Mesothelial cell of epicardium (in vitro differentiated cells): Measurements from ENCODE around the gene GAS2L1. TPM values are rescaled to one million over a fixed set of nuclear protein-coding genes. Genes with fewer than 3 reads are reported as not detected.

Source experiments
- DNase-seq, 2 experiments: peaks; one replicate each; pipeline ENCODE4 v3.0.0; 2021; ENCODE audit warnings: low spot score in 2 of 2; ENCODE audit not compliant: unreplicated experiment in 2 of 2
- H3K27ac Mint-ChIP-seq: 2 replicates; pipeline ENCODE4 v1.8.0; 2021; ENCODE audit warnings: mixed read lengths
- H3K27me3 Mint-ChIP-seq: 2 replicates; pipeline ENCODE4 v1.8.0; 2021; ENCODE audit warnings: low read depth, mixed read lengths
- H3K36me3 Mint-ChIP-seq: 2 replicates; pipeline ENCODE4 v1.8.0; 2021; ENCODE audit warnings: mixed read lengths
- H3K4me1 Mint-ChIP-seq: 2 replicates; pipeline ENCODE4 v1.8.0; 2021; ENCODE audit warnings: mixed read lengths
- H3K4me3 Mint-ChIP-seq: 2 replicates; pipeline ENCODE4 v1.8.0; 2021; ENCODE audit warnings: mild to moderate bottlenecking, moderate library complexity, mixed read lengths
- H3K9me3 Mint-ChIP-seq: 2 replicates; pipeline ENCODE4 v1.8.0; 2021; ENCODE audit warnings: mixed read lengths
- total RNA-seq: library from RNA; stranded (reverse); gene quantifications from 3 replicates; pipeline ENCODE4 v1.2.1, GENCODE V29; 2021
- TF ChIP-seq, protein P1 (sequence below): fragments of 200-600 bp; sonication (generic); IDR thresholded peaks from one replicate; pipeline ENCODE4 v1.5.0; 2021; ENCODE audit warnings: antibody characterized with exemption; ENCODE audit not compliant: unreplicated experiment

Gene GAS2L1
- total RNA-seq, 1 donor from 2014 or later, result 13.4 TPM

DNA sequence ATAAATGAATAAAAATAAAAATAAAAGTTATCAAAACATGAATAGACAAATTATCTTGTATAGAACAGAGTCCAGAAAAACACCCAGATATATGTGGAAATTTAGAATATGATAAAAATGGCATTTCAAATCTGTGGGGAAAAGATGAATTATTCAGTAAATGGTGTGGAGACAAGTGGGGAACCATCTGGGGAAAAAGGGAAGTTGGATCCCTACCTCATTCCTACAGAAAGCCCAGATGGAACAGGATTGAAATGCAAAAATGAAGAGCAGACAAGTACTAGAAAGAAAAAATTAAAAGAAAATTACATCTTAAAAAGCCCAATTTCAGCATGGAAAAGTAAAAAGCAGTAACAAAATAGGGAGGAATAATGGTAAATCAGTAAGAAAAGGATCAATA, 17.2 kb downstream of the GAS2L1 start:
- no peaks in the 10 kb centered on the region for H3K4me1 Mint-ChIP-seq
- H3K4me3 Mint-ChIP-seq, result no peak overlapping the region
- no peak for DNase-seq
- H3K9me3 Mint-ChIP-seq, result no peaks in the 10 kb centered on the region
- H3K27ac Mint-ChIP-seq, result no peak overlapping the region
- TF ChIP-seq, protein P1, sequence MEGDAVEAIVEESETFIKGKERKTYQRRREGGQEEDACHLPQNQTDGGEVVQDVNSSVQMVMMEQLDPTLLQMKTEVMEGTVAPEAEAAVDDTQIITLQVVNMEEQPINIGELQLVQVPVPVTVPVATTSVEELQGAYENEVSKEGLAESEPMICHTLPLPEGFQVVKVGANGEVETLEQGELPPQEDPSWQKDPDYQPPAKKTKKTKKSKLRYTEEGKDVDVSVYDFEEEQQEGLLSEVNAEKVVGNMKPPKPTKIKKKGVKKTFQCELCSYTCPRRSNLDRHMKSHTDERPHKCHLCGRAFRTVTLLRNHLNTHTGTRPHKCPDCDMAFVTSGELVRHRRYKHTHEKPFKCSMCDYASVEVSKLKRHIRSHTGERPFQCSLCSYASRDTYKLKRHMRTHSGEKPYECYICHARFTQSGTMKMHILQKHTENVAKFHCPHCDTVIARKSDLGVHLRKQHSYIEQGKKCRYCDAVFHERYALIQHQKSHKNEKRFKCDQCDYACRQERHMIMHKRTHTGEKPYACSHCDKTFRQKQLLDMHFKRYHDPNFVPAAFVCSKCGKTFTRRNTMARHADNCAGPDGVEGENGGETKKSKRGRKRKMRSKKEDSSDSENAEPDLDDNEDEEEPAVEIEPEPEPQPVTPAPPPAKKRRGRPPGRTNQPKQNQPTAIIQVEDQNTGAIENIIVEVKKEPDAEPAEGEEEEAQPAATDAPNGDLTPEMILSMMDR, result no peak
- peaks cover 3% of the 10 kb centered on the region for H3K36me3 Mint-ChIP-seq
- no peaks in the 10 kb centered on the region for H3K27me3 Mint-ChIP-seq

GRCh38 chr22:29325356-29325755, 18.9 kb downstream of the GAS2L1 start:
- TF ChIP-seq, protein P1, result no peak
- Mint-ChIP-seq H3K36me3 (peaks cover 5% of the 10 kb centered on the region), H3K9me3 (no peaks in the 10 kb centered on the region), H3K27ac (no peak overlapping the region), H3K4me3 (no peak overlapping the region), H3K27me3 (no peaks in the 10 kb centered on the region), H3K4me1 (peaks cover under 1% of the 10 kb centered on the region)
- DNase-seq, result no peak

DNA sequence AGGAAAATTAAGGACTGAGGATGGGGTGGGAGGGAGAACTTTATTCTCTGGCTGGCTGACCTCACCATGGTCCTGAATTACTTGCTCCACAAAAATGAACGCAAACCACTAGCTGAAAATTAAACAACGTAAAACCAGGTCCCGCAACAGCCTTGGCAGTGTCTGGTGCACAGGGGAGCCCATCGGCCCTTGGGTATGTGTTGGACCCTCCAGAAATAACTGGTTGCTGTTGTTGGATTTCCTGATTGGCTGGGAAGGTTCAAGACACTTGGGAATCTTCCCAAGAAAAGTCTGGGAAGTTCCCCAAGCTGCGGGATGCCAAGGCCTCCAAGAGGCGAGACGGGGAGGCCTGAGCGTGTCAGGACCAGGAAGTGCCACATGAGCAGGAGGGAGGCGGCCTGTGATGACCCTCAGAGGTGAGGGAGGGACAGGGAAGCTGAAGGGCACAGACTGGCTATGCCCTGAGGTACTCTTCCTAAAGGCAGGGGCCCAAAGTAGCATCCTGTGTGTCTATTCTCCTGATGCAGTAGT, 19.4 kb downstream of the GAS2L1 start:
- no peak for DNase-seq
- Mint-ChIP-seq H3K36me3 (peaks cover 5% of the 10 kb centered on the region), H3K4me1 (peaks cover 5% of the 10 kb centered on the region), H3K27me3 (no peaks in the 10 kb centered on the region), H3K9me3 (no peaks in the 10 kb centered on the region), H3K4me3 (no peak overlapping the region), H3K27ac (no peak overlapping the region)
- TF ChIP-seq, protein P1, result no peak

DNA sequence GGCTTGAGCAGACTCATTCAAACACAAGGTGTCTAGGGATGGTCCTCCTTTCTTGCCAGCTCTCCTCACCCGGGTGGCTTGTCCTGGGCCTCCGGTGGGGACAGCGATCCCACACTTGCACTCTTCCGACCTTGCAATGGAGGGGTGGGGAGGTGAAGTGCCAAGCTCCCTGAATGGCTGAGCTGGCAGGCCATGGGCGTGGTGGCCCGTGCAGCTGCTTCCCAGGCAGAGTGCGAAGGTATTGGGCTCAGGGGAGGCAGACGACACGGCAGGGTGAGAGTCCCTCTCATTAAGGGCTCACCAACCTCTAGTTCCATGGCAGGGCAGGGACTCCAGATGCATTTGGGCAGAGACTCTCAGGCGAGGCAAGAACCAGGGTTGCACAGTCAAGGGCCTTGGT, 20.0 kb downstream of the GAS2L1 start:
- Mint-ChIP-seq H3K4me1 (peaks cover 7% of the 10 kb centered on the region), H3K36me3 (peaks cover 5% of the 10 kb centered on the region), H3K27ac (no peak overlapping the region), H3K27me3 (no peaks in the 10 kb centered on the region), H3K4me3 (no peak overlapping the region), H3K9me3 (no peaks in the 10 kb centered on the region)
- TF ChIP-seq, protein P1, result no peak
- no peak for DNase-seq

GRCh38 chr22:29327089-29327764, 20.8 kb downstream of the GAS2L1 start:
- Mint-ChIP-seq H3K4me1 (peaks cover 14% of the 10 kb centered on the region), H3K9me3 (no peaks in the 10 kb centered on the region), H3K27ac (no peak overlapping the region), H3K36me3 (peaks cover 5% of the 10 kb centered on the region), H3K27me3 (no peaks in the 10 kb centered on the region), H3K4me3 (no peak overlapping the region)
- no peak for DNase-seq
- TF ChIP-seq, protein P1, result no peak
